WTC11 (cell line): ENCODE data around the gene CORO1C. TPM values are rescaled to one million over a fixed set of nuclear protein-coding genes. Genes with fewer than 3 reads are reported as not detected.

Experiments used
- ATAC-seq: fragments of 200-7000 bp; cut with Tn5 transposase; 2 replicates; pipeline ENCODE4 v1.10.0; 2021; ENCODE audit warnings: mild to moderate bottlenecking, moderate library complexity
- CTCF ChIA-PET: fragments of 300-600 bp; sonication (Branson Sonifier 250); formaldehyde crosslinking; loops from one replicate; lab custom pipeline; 2021; ENCODE audit warnings: antibody characterized with exemption; lab: Charles Lee
- POLR2A ChIA-PET: fragments of 350-600 bp; sonication (Branson Sonifier 250); formaldehyde crosslinking; loops from one replicate; lab custom pipeline; 2021; ENCODE audit warnings: antibody characterized with exemption; lab: Charles Lee
- DNase-seq: peaks from one replicate; pipeline ENCODE4 v3.0.0; 2021; ENCODE audit warnings: low spot score
- H3K27ac Mint-ChIP-seq: 2 replicates; pipeline ENCODE4 v1.8.0; 2021; ENCODE audit warnings: mixed read lengths
- H3K27me3 Mint-ChIP-seq: 2 replicates; pipeline ENCODE4 v1.8.0; 2021; ENCODE audit warnings: low read depth, mild to moderate bottlenecking, moderate library complexity, mixed read lengths
- H3K36me3 Mint-ChIP-seq: 2 replicates; pipeline ENCODE4 v1.8.0; 2021; ENCODE audit warnings: mixed read lengths
- H3K4me1 Mint-ChIP-seq: 2 replicates; pipeline ENCODE4 v1.8.0; 2022; ENCODE audit warnings: mixed read lengths
- H3K4me3 Mint-ChIP-seq: 2 replicates; pipeline ENCODE4 v1.8.0; 2021; ENCODE audit warnings: mild to moderate bottlenecking, moderate library complexity, mixed read lengths
- H3K9me3 Mint-ChIP-seq: 2 replicates; pipeline ENCODE4 v1.8.0; 2021; ENCODE audit warnings: mixed read lengths
- EMX1 ChIP-seq: fragments of 250-450 bp; sonication (Bioruptor Pico); IDR thresholded peaks from 2 replicates; pipeline ENCODE4 v1.8.0; 2021; ENCODE audit warnings: mild to moderate bottlenecking
- JUN ChIP-seq: sonication (generic); formaldehyde crosslinking; IDR thresholded peaks from 2 replicates; pipeline ENCODE4 v1.8.0; 2023; ENCODE audit warnings: mild to moderate bottlenecking, missing genetic modification reagents
- PRRX2 ChIP-seq: fragments of 250-450 bp; sonication (Bioruptor Pico); IDR thresholded peaks from 2 replicates; pipeline ENCODE4 v1.8.0; 2021; ENCODE audit warnings: mild to moderate bottlenecking
- TEAD4 ChIP-seq: sonication (generic); formaldehyde crosslinking; IDR thresholded peaks from 2 replicates; pipeline ENCODE4 v1.8.0; 2022; ENCODE audit warnings: mild to moderate bottlenecking, missing genetic modification reagents
- total RNA-seq: library from RNA; stranded (reverse); gene quantifications from 3 replicates; pipeline ENCODE4 v1.2.3, GENCODE V29; 2021
- TF ChIP-seq, protein P1 (sequence below): sonication (generic); formaldehyde crosslinking; IDR thresholded peaks from 2 replicates; pipeline ENCODE4 v1.8.0; 2023; ENCODE audit warnings: mild to moderate bottlenecking, missing genetic modification reagents
- TF ChIP-seq, protein P2 (sequence below): sonication (generic); formaldehyde crosslinking; IDR thresholded peaks from 2 replicates; pipeline ENCODE4 v1.8.0; 2022; ENCODE audit warnings: mild to moderate bottlenecking, missing genetic modification reagents
- TF ChIP-seq, protein P3 (sequence below): sonication (generic); formaldehyde crosslinking; IDR thresholded peaks from 2 replicates; pipeline ENCODE4 v1.8.1; 2023; ENCODE audit warnings: mild to moderate bottlenecking, missing genetic modification reagents
- TF ChIP-seq, protein P4 (sequence below): fragments of 200-600 bp; IDR thresholded peaks from 2 replicates; pipeline ENCODE4 v1.8.0; 2022; ENCODE audit warnings: antibody characterized with exemption
- TF ChIP-seq, protein P5 (sequence below): sonication (generic); formaldehyde crosslinking; IDR thresholded peaks from 2 replicates; pipeline ENCODE4 v1.8.0; 2023; ENCODE audit warnings: missing genetic modification reagents, mild to moderate bottlenecking, borderline replicate concordance

The CORO1C gene
- total RNA-seq, 1 experiment from 2014 or later = 113 TPM

DNA sequence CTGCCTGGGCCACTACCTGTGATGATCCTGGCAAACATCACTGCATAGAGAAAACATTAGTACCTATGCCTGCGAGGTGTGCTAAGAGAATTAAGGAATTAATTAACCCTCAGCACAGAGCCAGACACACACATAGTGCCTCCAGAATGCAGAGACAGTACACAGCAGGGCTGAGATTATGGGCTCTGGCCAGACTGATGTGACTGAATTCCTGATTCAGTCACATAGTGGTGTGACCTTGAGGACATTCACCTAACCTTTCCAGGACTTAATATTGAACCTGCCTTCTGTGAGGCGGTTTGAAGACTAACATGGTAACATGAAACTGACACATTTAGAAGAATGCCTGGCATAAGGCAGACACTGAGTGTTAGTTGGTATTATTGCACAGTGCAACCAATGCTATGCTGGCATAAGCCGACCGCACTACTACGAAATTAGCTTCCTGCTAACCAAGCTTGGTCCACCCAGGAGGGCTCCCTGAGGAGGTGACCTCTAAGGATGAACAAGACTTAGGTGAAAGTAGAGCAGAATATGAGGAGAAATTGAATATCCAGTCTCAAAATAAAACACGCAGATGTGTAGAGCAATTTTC lies 65.6 kb downstream of the CORO1C start:
- Mint-ChIP-seq H3K27ac (peak overlapping the region; percentile 92), H3K4me1 (peaks cover 41% of the 10 kb centered on the region), H3K27me3 (no peaks in the 10 kb centered on the region), H3K36me3 (peaks cover 3% of the 10 kb centered on the region; the same call in 1 of the 2 replicates), H3K9me3 (no peaks in the 10 kb centered on the region), H3K4me3 (no peak overlapping the region)
- ATAC-seq = no peak
- POLR2A ChIA-PET = interaction anchor here (1.0 to 1.8 kb wide), 2 partner anchors 65 to 137 kb away, joined by 4 to 6 read pairs; no protein-coding TSS in a partner anchor
- no peak for DNase-seq
- TF ChIP-seq, protein P1, sequence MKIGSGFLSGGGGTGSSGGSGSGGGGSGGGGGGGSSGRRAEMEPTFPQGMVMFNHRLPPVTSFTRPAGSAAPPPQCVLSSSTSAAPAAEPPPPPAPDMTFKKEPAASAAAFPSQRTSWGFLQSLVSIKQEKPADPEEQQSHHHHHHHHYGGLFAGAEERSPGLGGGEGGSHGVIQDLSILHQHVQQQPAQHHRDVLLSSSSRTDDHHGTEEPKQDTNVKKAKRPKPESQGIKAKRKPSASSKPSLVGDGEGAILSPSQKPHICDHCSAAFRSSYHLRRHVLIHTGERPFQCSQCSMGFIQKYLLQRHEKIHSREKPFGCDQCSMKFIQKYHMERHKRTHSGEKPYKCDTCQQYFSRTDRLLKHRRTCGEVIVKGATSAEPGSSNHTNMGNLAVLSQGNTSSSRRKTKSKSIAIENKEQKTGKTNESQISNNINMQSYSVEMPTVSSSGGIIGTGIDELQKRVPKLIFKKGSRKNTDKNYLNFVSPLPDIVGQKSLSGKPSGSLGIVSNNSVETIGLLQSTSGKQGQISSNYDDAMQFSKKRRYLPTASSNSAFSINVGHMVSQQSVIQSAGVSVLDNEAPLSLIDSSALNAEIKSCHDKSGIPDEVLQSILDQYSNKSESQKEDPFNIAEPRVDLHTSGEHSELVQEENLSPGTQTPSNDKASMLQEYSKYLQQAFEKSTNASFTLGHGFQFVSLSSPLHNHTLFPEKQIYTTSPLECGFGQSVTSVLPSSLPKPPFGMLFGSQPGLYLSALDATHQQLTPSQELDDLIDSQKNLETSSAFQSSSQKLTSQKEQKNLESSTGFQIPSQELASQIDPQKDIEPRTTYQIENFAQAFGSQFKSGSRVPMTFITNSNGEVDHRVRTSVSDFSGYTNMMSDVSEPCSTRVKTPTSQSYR (CRISPR knock-in tag) = no peak
- TF ChIP-seq PRRX2 (CRISPR knock-in tag) (no peak), TEAD4 (CRISPR knock-in tag) (no peak), EMX1 (CRISPR knock-in tag) (no peak), JUN (CRISPR knock-in tag) (no peak)
- TF ChIP-seq, protein P2, sequence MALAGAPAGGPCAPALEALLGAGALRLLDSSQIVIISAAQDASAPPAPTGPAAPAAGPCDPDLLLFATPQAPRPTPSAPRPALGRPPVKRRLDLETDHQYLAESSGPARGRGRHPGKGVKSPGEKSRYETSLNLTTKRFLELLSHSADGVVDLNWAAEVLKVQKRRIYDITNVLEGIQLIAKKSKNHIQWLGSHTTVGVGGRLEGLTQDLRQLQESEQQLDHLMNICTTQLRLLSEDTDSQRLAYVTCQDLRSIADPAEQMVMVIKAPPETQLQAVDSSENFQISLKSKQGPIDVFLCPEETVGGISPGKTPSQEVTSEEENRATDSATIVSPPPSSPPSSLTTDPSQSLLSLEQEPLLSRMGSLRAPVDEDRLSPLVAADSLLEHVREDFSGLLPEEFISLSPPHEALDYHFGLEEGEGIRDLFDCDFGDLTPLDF = no peak
- TF ChIP-seq, protein P3, sequence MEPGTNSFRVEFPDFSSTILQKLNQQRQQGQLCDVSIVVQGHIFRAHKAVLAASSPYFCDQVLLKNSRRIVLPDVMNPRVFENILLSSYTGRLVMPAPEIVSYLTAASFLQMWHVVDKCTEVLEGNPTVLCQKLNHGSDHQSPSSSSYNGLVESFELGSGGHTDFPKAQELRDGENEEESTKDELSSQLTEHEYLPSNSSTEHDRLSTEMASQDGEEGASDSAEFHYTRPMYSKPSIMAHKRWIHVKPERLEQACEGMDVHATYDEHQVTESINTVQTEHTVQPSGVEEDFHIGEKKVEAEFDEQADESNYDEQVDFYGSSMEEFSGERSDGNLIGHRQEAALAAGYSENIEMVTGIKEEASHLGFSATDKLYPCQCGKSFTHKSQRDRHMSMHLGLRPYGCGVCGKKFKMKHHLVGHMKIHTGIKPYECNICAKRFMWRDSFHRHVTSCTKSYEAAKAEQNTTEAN (CRISPR knock-in tag) = no peak
- CTCF ChIA-PET = interaction anchor here (0.7 to 3.7 kb wide), 17 partner anchors 8 to 285 kb away, joined by 3 to 98 read pairs (median 8); no protein-coding TSS in a partner anchor

DNA sequence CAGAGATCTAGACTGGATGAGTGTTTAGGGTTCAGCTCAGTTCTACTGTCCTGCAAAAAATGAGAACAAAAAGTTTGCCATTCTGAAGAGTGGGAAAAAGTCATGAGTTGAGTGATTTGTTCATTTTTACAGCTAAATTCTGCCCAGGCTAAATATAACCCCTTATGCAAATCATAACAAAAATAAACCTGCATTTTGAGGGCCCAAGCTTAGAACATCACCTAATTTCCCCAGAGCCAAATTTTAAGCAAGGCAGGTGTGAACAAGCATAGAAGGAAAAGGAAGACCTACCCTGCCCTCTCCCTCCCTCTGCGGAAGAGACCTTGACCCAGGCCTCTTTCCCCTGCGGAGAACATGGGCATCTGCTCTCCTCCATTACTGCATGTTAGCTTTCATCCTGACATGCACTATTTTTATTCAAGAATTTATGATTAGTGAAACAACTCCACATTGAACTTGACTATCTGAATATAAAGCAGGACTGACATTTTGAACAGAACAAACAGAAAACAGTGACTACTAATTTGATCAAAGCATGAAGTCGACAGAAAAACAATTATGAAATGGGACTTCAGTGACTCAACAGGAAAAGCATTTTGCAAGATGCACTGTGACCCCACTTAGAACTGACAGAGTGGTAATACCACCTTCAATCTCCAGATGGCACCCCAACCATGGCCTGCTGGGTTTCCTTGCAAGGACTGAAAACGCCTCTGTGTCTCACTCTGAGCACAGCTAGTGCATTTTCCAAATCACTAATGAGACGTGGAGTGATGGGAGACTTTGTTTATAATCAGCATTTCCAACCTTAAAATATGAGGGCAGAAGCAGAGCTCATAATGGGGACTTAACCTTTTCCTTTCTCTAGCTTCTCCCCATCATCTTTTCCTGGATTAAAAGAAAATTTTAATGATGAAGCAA lies 66.7 kb downstream of the CORO1C start:
- CTCF ChIA-PET = interaction anchor here (0.5 to 3.7 kb wide), 40 partner anchors 9 to 447 kb away, joined by 3 to 98 read pairs (median 5); no protein-coding TSS in a partner anchor
- TF ChIP-seq, protein P4, sequence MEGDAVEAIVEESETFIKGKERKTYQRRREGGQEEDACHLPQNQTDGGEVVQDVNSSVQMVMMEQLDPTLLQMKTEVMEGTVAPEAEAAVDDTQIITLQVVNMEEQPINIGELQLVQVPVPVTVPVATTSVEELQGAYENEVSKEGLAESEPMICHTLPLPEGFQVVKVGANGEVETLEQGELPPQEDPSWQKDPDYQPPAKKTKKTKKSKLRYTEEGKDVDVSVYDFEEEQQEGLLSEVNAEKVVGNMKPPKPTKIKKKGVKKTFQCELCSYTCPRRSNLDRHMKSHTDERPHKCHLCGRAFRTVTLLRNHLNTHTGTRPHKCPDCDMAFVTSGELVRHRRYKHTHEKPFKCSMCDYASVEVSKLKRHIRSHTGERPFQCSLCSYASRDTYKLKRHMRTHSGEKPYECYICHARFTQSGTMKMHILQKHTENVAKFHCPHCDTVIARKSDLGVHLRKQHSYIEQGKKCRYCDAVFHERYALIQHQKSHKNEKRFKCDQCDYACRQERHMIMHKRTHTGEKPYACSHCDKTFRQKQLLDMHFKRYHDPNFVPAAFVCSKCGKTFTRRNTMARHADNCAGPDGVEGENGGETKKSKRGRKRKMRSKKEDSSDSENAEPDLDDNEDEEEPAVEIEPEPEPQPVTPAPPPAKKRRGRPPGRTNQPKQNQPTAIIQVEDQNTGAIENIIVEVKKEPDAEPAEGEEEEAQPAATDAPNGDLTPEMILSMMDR = peak; percentile 76
- TF ChIP-seq, protein P5, sequence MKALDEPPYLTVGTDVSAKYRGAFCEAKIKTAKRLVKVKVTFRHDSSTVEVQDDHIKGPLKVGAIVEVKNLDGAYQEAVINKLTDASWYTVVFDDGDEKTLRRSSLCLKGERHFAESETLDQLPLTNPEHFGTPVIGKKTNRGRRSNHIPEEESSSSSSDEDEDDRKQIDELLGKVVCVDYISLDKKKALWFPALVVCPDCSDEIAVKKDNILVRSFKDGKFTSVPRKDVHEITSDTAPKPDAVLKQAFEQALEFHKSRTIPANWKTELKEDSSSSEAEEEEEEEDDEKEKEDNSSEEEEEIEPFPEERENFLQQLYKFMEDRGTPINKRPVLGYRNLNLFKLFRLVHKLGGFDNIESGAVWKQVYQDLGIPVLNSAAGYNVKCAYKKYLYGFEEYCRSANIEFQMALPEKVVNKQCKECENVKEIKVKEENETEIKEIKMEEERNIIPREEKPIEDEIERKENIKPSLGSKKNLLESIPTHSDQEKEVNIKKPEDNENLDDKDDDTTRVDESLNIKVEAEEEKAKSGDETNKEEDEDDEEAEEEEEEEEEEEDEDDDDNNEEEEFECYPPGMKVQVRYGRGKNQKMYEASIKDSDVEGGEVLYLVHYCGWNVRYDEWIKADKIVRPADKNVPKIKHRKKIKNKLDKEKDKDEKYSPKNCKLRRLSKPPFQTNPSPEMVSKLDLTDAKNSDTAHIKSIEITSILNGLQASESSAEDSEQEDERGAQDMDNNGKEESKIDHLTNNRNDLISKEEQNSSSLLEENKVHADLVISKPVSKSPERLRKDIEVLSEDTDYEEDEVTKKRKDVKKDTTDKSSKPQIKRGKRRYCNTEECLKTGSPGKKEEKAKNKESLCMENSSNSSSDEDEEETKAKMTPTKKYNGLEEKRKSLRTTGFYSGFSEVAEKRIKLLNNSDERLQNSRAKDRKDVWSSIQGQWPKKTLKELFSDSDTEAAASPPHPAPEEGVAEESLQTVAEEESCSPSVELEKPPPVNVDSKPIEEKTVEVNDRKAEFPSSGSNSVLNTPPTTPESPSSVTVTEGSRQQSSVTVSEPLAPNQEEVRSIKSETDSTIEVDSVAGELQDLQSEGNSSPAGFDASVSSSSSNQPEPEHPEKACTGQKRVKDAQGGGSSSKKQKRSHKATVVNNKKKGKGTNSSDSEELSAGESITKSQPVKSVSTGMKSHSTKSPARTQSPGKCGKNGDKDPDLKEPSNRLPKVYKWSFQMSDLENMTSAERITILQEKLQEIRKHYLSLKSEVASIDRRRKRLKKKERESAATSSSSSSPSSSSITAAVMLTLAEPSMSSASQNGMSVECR (CRISPR knock-in tag) = no peak
- POLR2A ChIA-PET = interaction anchor here (0.8 to 1.8 kb wide), 3 partner anchors 66 to 138 kb away, joined by 3 to 6 read pairs (median 4); no protein-coding TSS in a partner anchor
- Mint-ChIP-seq H3K9me3 (no peaks in the 10 kb centered on the region), H3K4me1 (peaks cover 32% of the 10 kb centered on the region), H3K27me3 (no peaks in the 10 kb centered on the region), H3K4me3 (no peak overlapping the region), H3K27ac (peak overlapping the region; percentile 55; the same call in 1 of the 2 replicates), H3K36me3 (peaks cover 3% of the 10 kb centered on the region; the same call in 1 of the 2 replicates)
- ATAC-seq (peak; percentile 96), DNase-seq (peak; percentile 82)
